Retina (tissue), 1 donor: ENCODE data around the gene SULT1C3.

ENCODE experiments used
- DNase-seq: peaks from one replicate; pipeline ENCODE4 v3.0.0-alpha.2; 2016

Gene SULT1C3

GRCh38 chr2:108239786-108240185 lies at the start of gene SULT1C3:
TSS of gene SULT1C3 (plus strand) at chr2:108239968. CDS start at chr2:108247195, 7,227 bp downstream.
- no peak for DNase-seq

GRCh38 chr2:108193251-108193650 lies 46.5 kb upstream of the SULT1C3 start:
- DNase-seq = no peak

- peak; percentile 12 for DNase-seq
These were observed 45.2 kb upstream of the SULT1C3 start for GRCh38 chr2:108194409-108195132.

DNA sequence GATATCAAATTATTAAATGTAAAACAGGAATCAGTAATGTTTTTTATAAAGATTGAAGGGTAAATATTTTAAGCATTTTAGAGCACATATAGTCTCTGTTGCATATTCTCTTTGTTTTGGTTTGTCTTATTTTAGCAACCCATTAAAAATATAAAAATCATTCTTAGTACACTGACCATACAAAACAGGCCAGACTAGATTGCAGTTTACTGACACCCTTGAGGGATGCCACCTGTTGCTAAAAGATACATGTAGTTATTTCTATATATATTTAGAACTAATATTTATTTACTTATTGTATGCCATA lies 44.7 kb upstream of the SULT1C3 start:
- DNase-seq = no peak

DNA sequence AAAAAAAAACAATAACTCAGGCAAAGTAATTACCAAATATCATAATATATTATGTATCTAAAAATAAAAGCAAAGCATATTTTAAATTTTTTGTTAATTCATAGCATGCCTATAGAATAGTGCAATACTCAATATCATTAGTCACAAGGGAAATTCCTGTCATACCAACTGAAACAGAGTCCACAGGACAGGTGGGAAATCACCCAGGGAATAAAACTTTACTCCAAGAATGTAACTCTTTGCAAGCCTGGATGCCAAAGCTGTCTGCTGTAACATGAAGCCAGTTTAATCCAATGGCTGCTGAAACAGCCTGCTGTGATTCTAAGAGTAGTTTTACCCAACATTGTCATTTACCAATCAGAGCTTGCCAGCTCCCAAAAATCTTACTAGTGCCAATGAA lies 40.0 kb upstream of the SULT1C3 start:
- DNase-seq = no peak

- DNase-seq = no peak
These were observed 39.2 kb upstream of the SULT1C3 start for GRCh38 chr2:108200569-108200968.

DNA sequence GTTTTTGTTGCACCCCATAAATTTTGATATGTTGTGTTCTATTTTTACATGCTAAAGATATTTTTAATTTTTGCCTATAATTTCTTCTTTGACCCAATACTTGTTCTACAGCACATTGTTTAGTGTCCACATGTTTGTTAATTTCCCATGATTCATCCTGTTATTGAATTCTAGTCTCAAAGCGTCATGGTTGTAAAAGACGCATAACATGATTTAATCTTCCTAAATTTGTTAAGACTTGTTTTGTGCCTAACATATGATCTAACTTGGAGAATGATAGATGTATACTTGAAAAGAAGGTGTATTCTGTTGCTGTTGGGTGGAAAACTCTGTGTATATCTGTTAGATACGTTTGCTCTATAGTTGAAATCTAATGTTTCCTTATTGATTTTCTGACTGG lies 27.1 kb upstream of the SULT1C3 start:
- no peak for DNase-seq

GRCh38 chr2:108215794-108216211 lies 24.0 kb upstream of the SULT1C3 start:
- DNase-seq = no peak

DNA sequence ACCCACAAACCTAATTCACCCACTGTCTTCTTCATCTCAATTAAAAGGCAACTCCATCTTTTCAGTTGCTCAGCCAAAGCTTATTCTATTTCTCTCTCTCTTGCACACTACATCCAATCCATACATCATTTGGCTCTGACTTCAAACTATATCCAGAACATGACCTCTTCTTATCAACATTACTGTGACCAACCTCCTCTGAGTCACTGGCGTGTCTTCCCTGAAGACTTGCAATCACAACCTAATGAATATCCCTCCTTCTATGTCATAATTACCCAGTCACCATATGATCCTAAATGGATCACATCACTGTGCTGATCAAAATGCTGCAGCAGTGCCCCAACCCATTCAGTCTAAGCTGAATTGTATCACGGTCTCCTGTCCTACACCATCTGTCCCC lies 22.6 kb upstream of the SULT1C3 start:
- DNase-seq = no peak

GRCh38 chr2:108219688-108220087 lies 20.1 kb upstream of the SULT1C3 start:
- no peak for DNase-seq

DNA sequence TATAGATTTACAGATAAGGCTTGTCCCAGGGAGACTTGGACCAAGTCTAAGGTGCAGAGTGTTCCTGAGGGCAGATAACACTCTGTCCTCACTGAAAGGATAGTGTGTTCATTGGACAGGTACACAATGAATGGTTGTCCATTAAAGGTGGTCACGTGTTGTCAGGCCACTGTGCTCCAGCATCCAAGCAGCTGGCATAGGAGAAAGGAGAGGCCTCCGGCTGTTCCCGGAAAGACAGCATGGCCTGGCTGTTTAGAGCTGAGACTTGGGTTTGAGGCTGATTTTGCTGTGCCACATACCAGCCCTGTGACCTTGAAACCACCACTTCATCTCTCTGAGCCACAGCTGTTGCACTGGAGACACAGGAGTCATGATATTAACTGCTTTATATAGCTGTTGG lies 19.6 kb upstream of the SULT1C3 start:
- no peak for DNase-seq

DNA sequence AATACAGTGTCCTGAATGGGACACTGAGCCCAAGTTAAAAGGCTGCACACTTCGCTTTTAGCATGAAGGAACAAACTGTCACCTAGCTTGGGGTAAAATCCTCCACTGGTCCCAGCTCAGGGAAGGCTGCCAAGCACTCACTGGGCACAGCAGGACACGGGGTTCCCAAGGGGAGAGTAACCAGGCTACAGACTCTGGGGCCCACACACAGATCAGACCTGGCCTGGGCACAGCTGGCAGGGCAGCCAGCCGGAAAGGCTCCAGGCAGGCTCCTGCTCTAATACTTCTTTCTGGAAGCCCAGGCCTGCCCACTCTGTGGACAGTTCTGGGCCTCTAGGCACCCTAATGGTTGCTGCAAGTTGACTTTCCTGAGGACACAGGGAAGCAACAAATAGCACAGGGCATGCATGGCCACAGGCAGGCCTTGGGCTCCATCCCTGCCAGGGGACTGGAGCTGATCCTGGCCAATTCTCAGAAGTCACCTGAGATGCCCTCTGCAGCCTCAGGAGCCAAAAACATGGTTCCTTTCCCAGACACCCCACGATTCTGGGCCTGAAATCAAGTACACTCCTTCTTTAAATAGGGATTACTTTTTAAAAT lies 18.7 kb upstream of the SULT1C3 start:
- no peak for DNase-seq

DNA sequence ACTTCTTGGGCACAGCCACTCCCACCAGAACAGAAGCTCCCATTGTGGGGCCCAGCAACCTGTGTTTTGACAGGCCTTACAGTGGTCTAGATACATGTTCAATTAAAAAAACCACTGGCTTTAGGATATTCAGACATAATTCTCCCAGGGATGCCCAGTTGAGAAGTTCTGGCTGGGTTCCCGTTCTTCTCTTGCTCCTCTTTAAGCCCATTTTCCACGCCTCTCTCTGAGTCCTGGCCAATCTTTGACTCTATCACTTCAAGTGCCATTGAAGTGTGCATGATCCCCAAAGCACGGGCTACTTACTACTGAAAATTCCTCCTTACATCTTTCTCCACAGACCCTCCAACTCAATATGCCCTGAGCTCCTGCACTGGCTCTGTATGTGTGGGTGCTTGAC lies 17.5 kb upstream of the SULT1C3 start:
- no peak for DNase-seq

- DNase-seq = no peak
These were observed 16.2 kb upstream of the SULT1C3 start for GRCh38 chr2:108223573-108223972.

- DNase-seq = no peak
These were observed 15.7 kb upstream of the SULT1C3 start for GRCh38 chr2:108224022-108224421.

- no peak for DNase-seq
These were observed 13.2 kb upstream of the SULT1C3 start for GRCh38 chr2:108226564-108226963.

GRCh38 chr2:108228006-108228405 lies 11.8 kb upstream of the SULT1C3 start:
- DNase-seq = peak; percentile 35

GRCh38 chr2:108228537-108228936 lies 11.2 kb upstream of the SULT1C3 start:
- peak; percentile 19 for DNase-seq

- no peak for DNase-seq
These were observed 9.9 kb upstream of the SULT1C3 start for GRCh38 chr2:108229875-108230274.

DNA sequence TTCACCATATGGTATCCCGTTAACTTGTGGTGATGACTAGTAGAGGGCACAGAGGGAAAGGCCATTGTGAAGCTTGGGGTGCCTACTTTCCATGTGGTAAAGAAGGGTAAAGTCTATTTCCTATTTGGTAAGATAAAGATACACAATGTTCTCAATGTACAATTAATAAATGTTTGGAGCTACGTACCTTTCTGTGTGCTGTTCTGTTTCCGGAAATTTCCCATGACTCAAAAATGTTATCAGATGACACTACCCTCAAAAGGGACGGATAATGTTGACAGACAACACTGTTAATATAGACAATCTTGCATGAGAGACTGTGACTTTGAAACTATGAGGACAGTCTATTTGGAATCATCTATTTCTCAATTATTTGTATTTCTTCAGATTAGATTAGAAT lies 4.2 kb upstream of the SULT1C3 start:
- no peak for DNase-seq

DNA sequence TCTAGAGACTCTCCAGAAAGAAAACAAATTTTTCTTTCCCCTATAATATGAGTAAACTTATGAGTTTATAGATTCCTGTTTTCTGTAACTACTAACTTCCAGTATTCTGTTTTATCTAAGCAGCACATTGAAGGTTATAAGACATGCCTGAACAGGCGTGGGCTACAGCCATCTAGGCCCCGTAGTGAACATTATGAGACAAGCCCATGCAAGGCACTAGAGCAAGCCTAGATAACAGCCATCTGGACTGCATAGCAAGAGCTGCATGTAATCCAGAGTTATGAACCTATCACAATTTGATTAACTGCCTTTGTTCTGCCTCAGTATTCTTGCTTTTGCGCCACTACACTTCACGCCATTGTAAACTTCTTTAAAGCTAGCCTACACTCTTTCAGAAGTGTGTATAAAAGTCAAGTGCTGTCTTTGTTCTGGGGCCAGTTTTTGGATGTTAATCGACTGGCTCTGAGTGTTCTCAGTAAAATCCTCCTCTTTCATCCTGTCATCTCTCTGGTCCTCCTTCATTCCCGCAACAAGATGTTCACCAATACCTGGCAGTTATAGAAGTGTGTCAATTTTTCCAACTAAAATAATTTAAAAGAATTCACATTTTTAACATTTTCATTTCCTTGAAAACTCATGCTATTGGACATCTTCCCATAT lies 3.0 kb upstream of the SULT1C3 start:
- DNase-seq = no peak

DNA sequence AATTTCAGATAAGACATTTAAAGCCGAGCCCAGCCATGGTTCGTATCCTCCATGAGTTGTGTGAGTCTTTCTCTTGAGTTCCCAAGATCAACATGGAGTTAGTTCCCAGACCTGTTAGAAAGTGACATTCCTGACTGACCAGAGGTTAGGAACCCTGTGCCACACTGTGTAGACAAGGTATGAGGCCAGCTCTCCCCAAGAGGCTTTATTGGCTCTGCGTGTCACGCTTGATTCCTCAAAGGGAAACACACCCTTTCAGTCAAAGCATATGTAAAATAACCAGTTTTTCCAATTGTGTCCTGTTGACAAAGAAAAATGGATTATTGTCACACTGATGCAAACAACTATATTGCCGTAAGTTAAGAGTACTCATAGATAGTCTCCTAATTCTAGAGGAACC lies 1.2 kb downstream of the SULT1C3 start:
- DNase-seq = no peak

- no peak for DNase-seq
These were observed 3.8 kb downstream of the SULT1C3 start for GRCh38 chr2:108243566-108243965.

DNA sequence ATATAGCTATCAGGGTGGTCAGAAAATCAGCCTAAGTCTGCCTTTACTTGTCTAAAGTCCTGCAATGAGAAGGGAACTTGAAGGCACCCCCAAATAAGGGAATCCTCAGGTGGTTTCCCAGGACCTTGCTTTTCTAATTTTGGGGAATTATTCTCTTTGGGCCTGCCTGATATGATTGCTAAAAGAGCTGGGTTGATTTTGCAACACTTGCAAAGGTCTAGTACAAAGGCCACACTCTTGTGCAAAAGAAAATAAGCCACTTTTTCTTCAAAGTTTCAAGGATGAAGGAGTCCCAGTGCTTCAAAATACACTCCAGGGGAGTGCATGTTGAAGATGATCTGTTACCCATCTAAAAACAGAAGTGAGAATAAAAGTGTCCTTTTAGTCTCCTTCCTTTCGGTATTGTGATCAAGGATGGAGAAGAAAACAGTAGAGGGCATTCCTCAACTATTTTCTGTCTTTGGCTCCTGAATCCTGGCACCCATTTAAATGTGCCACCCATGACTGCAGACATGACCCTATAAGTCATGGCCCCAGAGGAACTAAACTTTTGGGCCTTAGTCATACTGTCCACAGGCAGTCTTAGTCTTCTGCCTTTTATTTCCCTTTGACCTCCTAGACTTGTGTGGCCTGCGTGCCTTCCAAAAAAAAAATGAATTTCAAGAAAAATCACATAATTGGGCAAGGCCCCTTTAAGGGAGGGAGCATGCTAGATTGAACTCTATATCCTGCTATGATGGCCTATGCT lies 5.1 kb downstream of the SULT1C3 start:
- DNase-seq = no peak
